Measurements from ENCODE around the gene DCLK1.

GRCh38 chr13:35916146-35916545, 215.0 kb downstream of the DCLK1 start:
- TF ChIP-seq CTCF (IDR thresholded peaks at IDR 0.05): no peak
- no peak for TF ChIP-seq POLR2AphosphoS5 (IDR thresholded peaks at IDR 0.05; ENCODE audit: low read depth, low read length)
